Nucleus accumbens (tissue), 56 donors: Measurements from ENCODE around the gene PCDHGA5.
"Not testable (repeated sequence)": the region's sequence is repeated elsewhere in the genome, so short reads cannot be mapped to it uniquely, and the experiment has no call there.

Experiments used
- DNase-seq, 56 donors: peaks; one replicate each; lab custom pipeline; 2025; lab: John Stamatoyannopoulos, UW

The PCDHGA5 gene

GRCh38 chr5:141383345-141383744, 19.4 kb downstream of the PCDHGA5 start:
- DNase-seq = no peak

DNA sequence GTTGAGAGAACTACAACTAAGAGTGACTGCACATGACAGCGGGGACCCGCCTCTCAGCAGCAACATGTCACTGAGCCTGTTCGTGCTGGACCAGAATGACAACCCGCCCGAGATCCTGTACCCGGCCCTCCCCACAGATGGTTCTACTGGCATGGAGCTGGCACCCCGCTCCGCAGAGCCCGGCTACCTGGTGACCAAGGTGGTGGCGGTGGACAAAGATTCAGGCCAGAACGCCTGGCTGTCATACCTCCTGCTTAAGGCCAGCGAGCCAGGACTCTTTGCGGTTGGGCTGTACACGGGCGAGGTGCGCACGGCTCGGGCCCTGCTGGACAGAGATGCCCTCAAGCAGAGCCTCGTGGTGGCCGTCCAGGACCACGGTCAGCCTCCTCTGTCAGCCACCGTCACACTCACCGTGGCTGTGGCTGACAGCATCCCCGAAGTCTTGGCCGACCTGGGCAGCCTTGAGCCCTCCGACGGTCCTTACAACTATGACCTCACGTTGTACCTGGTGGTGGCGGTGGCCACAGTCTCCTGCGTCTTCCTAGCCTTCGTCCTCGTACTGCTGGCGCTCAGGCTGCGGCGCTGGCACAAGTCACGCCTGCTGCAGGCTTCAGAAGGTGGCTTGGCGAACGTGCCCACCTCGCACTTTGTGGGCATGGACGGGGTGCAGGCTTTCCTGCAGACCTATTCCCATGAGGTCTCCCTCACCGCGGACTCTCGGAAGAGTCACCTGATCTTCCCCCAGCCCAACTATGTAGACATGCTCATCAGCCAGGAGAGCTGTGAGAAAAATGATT, 20.7 kb downstream of the PCDHGA5 start:
- DNase-seq = no peak

DNA sequence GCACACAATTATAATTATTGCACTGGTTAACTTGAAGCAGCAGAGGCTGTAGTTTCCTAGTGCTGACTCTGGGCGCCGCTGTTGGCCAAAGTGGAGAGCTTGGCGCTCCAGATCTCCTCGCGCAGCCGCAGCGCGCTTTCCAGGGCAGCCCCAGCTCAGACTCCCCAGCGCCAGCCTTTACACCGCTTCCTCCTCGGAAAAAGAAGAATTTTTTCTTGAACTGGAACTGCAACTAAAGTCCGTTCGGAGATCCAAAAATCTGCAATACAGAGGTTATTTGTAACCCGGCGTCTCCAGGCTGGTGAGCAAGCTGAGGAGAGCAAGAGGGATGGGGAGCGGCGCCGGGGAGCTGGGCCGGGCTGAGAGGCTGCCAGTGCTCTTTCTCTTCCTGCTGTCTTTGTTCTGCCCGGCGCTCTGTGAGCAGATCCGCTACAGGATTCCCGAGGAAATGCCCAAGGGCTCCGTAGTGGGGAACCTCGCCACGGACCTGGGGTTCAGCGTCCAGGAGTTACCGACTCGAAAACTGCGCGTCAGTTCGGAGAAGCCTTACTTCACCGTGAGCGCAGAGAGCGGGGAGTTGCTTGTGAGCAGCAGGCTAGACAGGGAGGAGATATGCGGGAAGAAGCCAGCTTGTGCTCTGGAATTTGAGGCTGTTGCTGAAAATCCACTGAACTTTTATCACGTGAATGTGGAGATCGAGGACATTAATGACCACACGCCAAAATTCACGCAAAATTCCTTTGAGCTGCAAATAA, 23.8 kb downstream of the PCDHGA5 start, which contains the start of gene PCDHGB4:
PCDHGB4 (plus strand) TSS at position 142 of the 755 bp plus-strand sequence; CDS start at position 329, 187 bp downstream.
- DNase-seq = not testable (repeated sequence)

DNA sequence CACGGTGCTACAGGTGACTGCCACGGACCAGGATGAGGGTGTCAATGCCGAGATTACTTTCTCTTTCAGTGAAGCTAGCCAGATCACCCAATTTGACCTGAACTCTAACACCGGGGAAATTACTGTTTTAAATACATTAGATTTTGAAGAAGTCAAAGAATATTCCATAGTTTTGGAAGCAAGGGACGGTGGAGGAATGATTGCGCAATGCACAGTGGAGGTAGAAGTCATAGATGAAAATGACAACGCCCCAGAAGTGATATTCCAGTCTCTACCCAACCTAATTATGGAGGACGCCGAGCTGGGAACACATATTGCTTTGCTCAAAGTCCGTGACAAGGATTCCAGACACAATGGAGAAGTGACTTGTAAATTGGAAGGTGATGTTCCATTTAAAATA, 24.7 kb downstream of the PCDHGA5 start:
- DNase-seq = no peak

DNA sequence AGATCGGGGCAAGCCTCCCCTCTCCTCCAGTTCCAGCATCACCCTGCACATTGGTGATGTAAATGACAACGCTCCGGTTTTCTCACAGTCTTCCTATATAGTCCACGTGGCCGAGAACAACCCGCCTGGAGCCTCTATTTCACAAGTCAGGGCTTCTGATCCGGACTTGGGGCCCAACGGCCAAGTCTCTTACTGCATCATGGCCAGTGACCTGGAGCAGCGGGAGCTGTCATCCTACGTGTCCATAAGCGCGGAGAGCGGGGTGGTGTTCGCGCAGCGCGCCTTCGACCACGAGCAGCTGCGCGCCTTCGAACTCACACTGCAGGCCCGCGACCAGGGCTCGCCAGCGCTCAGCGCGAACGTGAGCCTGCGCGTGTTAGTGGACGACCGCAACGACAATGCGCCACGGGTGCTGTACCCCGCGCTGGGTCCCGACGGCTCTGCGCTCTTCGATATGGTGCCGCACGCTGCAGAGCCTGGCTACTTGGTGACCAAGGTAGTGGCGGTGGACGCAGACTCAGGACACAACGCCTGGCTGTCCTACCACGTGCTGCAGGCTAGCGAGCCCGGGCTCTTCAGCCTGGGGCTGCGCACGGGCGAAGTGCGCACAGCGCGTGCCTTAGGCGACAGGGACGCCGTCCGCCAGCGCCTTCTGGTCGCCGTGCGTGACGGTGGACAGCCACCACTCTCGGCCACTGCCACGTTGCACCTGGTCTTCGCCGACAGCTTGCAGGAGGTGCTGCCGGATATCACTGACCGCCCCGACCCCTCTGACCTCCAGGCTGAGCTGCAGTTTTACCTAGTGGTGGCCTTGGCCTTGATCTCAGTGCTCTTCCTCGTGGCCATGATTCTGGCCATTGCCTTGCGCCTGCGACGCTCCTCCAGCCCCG, 25.4 kb downstream of the PCDHGA5 start:
- no peak for DNase-seq

GRCh38 chr5:141392429-141393198, 28.7 kb downstream of the PCDHGA5 start, which contains the start of gene PCDHGA8:
Gene PCDHGA8 (plus strand): TSS chr5:141392633. CDS start chr5:141392814, 181 bp downstream.
- DNase-seq = no peak

DNA sequence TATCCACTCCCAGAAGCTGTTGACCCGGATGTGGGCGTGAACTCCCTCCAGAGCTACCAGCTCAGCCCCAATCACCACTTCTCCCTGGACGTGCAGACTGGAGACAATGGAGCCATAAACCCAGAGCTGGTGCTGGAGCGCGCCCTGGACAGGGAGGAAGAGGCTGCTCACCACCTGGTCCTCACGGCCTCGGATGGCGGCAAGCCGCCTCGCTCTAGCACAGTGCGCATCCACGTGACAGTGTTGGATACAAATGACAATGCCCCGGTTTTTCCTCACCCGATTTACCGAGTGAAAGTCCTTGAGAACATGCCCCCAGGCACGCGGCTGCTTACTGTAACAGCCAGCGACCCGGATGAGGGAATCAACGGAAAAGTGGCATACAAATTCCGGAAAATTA, 29.3 kb downstream of the PCDHGA5 start:
- no peak for DNase-seq

DNA sequence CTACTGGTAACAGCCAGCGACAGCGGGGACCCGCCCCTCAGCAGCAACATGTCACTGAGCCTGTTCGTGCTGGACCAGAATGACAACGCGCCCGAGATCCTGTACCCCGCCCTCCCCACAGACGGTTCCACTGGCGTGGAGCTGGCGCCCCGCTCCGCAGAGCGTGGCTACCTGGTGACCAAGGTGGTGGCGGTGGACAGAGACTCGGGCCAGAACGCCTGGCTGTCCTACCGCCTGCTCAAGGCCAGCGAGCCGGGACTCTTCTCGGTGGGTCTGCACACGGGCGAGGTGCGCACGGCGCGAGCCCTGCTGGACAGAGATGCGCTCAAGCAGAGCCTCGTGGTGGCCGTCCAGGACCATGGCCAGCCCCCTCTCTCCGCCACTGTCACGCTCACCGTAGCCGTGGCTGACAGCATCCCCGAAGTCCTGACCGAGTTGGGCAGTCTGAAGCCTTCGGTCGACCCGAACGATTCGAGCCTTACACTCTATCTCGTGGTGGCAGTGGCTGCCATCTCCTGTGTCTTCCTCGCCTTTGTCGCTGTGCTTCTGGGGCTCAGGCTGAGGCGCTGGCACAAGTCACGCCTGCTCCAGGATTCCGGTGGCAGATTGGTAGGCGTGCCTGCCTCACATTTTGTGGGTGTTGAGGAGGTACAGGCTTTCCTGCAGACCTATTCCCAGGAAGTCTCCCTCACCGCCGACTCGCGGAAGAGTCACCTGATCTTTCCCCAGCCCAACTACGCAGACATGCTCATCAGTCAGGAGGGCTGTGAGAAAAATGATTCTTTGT, 30.6 kb downstream of the PCDHGA5 start:
- not testable (repeated sequence) for DNase-seq

DNA sequence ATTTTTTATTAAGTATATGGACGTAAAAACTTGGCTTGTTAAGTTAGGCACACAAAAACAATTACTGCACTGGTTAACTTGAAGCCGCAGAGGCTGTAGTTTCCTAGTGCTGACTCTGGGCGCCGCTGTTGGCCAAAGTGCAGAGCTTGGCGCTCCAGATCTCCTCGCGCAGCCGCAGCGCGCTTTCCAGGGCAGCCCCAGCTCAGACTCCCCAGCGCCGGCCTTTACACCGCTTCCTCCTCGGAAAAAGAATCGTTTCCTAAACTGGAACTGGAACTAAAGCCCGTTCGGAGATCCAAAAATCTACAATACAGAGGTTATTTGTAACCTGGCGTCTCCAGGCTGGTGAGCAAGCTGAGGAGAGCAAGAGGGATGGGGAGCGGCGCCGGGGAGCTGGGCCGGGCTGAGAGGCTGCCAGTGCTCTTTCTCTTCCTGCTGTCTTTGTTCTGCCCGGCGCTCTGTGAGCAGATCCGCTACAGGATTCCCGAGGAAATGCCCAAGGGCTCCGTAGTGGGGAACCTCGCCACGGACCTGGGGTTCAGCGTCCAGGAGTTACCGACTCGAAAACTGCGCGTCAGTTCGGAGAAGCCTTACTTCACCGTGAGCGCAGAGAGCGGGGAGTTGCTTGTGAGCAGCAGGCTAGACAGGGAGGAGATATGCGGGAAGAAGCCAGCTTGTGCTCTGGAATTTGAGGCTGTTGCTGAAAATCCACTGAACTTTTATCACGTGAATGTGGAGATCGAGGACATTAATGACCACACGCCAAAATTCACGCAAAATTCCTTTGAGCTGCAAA, 34.0 kb downstream of the PCDHGA5 start, which contains the start of gene PCDHGB5:
PCDHGB5 (plus strand) TSS at position 192 of the 796 bp plus-strand sequence; CDS start at position 373, 181 bp downstream.
- peak in 3 of 56 donors; percentile 19 to 31 (median 22) for DNase-seq

DNA sequence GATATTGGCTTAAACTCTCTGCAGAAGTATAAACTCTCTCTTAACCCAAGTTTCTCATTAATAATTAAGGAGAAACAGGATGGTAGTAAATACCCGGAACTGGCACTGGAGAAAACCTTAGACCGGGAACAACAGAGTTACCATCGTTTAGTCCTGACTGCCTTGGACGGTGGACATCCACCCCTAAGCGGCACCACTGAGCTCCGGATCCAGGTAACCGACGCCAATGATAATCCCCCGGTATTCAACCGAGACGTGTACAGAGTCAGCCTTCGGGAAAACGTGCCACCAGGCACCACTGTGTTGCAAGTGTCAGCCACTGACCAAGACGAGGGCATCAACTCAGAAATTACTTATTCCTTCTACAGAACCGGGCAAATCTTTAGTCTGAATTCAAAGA, 34.6 kb downstream of the PCDHGA5 start:
- no peak for DNase-seq

DNA sequence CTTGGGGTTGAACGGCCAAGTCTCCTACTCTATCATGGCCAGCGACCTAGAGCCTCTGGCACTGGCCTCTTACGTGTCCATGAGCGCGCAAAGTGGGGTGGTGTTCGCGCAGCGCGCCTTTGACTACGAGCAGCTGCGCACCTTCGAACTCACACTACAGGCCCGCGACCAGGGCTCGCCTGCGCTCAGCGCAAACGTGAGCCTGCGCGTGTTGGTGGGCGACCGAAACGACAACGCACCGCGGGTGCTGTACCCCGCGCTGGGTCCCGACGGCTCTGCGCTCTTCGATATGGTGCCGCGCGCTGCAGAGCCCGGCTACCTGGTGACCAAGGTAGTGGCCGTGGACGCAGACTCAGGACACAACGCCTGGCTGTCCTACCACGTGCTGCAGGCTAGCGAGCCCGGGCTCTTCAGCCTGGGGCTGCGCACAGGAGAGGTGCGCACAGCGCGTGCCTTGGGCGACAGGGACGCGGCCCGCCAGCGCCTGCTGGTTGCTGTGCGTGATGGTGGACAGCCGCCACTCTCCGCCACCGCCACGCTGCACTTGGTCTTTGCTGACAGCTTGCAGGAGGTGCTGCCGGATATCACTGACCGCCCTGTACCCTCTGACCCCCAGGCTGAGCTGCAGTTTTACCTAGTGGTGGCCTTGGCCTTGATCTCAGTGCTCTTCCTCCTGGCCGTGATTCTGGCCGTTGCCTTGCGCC, 35.7 kb downstream of the PCDHGA5 start:
- no peak for DNase-seq

GRCh38 chr5:141402553-141403243, 38.7 kb downstream of the PCDHGA5 start, which contains the start of gene PCDHGA9:
Gene PCDHGA9 (plus strand): TSS chr5:141402778. CDS start chr5:141402953, 175 bp downstream.
- DNase-seq = peak in 1 of 56 donors; percentile 23

DNA sequence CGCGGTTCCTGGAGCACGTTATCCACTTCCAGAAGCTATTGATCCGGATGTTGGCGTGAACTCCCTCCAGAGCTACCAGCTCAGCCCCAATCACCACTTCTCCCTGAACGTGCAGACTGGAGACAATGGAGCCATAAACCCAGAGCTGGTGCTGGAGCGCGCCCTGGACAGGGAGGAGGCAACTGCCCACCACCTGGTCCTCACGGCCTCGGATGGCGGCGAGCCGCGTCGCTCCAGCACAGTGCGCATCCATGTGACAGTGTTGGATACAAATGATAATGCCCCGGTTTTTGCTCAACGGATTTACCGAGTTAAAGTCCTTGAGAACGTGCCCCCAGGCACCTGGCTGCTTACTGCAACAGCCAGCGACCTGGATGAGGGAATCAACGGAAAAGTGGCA, 39.4 kb downstream of the PCDHGA5 start:
- no peak for DNase-seq

GRCh38 chr5:141407790-141408505, 44.0 kb downstream of the PCDHGA5 start, which contains the start of gene PCDHGB6:
Gene PCDHGB6 (plus strand): TSS chr5:141408021. CDS start chr5:141408203, 182 bp downstream.
- DNase-seq = peak in 2 of 56 donors; percentile 19

GRCh38 chr5:141409598-141410306, 45.8 kb downstream of the PCDHGA5 start:
- DNase-seq = no peak
